Endothelial cell of umbilical vein (primary cell): ENCODE data around the gene SPAG9. TPM values are rescaled to one million over a fixed set of nuclear protein-coding genes. Genes with fewer than 3 reads are reported as not detected.

Experiments used
- BruUV-seq: library from RNA; stranded (reverse); fragments of 400-500 nt; replicated peaks from 2 replicates; lab custom pipeline; 2021; lab: Mats Ljungman, UMichigan
- CTCF ChIA-PET: fragments of 300-600, 350-600 bp; sonication (Branson Sonifier 250); formaldehyde crosslinking; loops from one replicate; lab custom pipeline; 2021; ENCODE audit warnings: antibody characterized with exemption, inconsistent platforms; lab: Charles Lee
- POLR2A ChIA-PET: fragments of 300-600, 350-600 bp; sonication (Branson Sonifier 250); formaldehyde crosslinking; loops from one replicate; lab custom pipeline; 2021; ENCODE audit warnings: antibody characterized with exemption, inconsistent platforms; lab: Charles Lee
- DNase-seq: peaks from one replicate; pipeline ENCODE4 v3.0.0-alpha.2; 2011; ENCODE audit warnings: low read depth, low spot score
- FAIRE-seq: peaks from 2 replicates; lab custom pipeline; 2011; peaks lifted over from hg19 to GRCh38; lab: Jason Lieb, UNC
- H2AFZ ChIP-seq: 2 replicates; pipeline ENCODE4 v1.6.0; 2012; ENCODE audit warnings: low read depth, low read length, control low read depth, inconsistent platforms
- H3K27ac ChIP-seq: 2 replicates; pipeline ENCODE4 v1.5.1; 2011; ENCODE audit warnings: low read depth, mild to moderate bottlenecking, control low read depth, low read length, moderate library complexity; ENCODE audit not compliant: insufficient read depth
- H3K27me3 ChIP-seq, 2 experiments: 2 replicates each; pipeline versions ENCODE4 v1.6.0 to v1.6.1; 2011; ENCODE audit warnings: low read length in 2 of 2, mixed read lengths in 1 of 2; ENCODE audit not compliant: control insufficient read depth in 2 of 2, insufficient read depth in 2 of 2
- H3K36me3 ChIP-seq, 2 experiments: 2 replicates in 1 of 2; 3 replicates in 1 of 2; pipeline ENCODE4 v1.5.1; 2011; ENCODE audit warnings: low read length in 2 of 2, mild to moderate bottlenecking in 1 of 2, moderate library complexity in 1 of 2; ENCODE audit not compliant: control insufficient read depth in 2 of 2, insufficient read depth in 2 of 2; ENCODE audit errors: extremely low read depth in 1 of 2
- H3K4me1 ChIP-seq: 3 replicates; pipeline ENCODE4 v1.5.1; 2011; ENCODE audit warnings: mild to moderate bottlenecking, low read length; ENCODE audit not compliant: control insufficient read depth, insufficient read depth; ENCODE audit errors: extremely low read depth
- H3K4me2 ChIP-seq: 2 replicates; pipeline ENCODE4 v1.6.1; 2011; ENCODE audit warnings: low read length, control low read depth, mixed read lengths; ENCODE audit not compliant: insufficient read depth
- H3K4me3 ChIP-seq, 3 experiments: fragments of 200-600 bp in 1 of 3; sonication (generic), shearing (Covaris generic) in 1 of 3; replicated peaks in 1 of 3; 2 replicates each; pipeline ENCODE4 v1.5.1; 2011 to 2016; ENCODE audit warnings: control low read depth in 3 of 3, low read length in 3 of 3, mild to moderate bottlenecking in 2 of 3, inconsistent platforms in 1 of 3, low read depth in 1 of 3, moderate library complexity in 1 of 3; ENCODE audit not compliant: insufficient read depth in 1 of 3
- H3K79me2 ChIP-seq: 2 replicates; pipeline ENCODE4 v1.6.0; 2012; ENCODE audit warnings: low read length, inconsistent platforms; ENCODE audit not compliant: control insufficient read depth, insufficient read depth
- H3K9ac ChIP-seq: replicated peaks from 2 replicates; pipeline ENCODE3; 2011; ENCODE audit warnings: low read length, control low read depth; ENCODE audit not compliant: insufficient read depth; ENCODE audit errors: extremely low read depth
- H3K9me1 ChIP-seq: replicated peaks from 3 replicates; pipeline ENCODE4 v1.6.0; 2011; ENCODE audit warnings: mild to moderate bottlenecking, low read length; ENCODE audit not compliant: control insufficient read depth, insufficient read depth; ENCODE audit errors: extremely low read depth
- H3K9me3 ChIP-seq: replicated peaks from 2 replicates; pipeline ENCODE4 v1.5.1; 2012; ENCODE audit warnings: low read length, inconsistent platforms; ENCODE audit not compliant: control insufficient read depth, insufficient read depth
- H4K20me1 ChIP-seq: replicated peaks from 2 replicates; pipeline ENCODE3; 2011; ENCODE audit warnings: mild to moderate bottlenecking, low read length; ENCODE audit not compliant: control insufficient read depth, insufficient read depth; ENCODE audit errors: extremely low read depth
- EZH2 ChIP-seq: IDR thresholded peaks from 2 replicates; pipeline ENCODE4 v1.6.1; 2012; ENCODE audit warnings: borderline replicate concordance, low read depth, mild to moderate bottlenecking, moderate library complexity, low read length, inconsistent platforms; ENCODE audit not compliant: severe bottlenecking
- FOS ChIP-seq: IDR thresholded peaks from 2 replicates; pipeline ENCODE4 v1.6.1; 2011; ENCODE audit warnings: mild to moderate bottlenecking, low read length, moderate library complexity, borderline replicate concordance; ENCODE audit not compliant: insufficient read depth
- GATA2 ChIP-seq: IDR thresholded peaks from 2 replicates; pipeline ENCODE4 v1.7.0; 2011; ENCODE audit warnings: low read depth, mild to moderate bottlenecking, moderate library complexity, mixed read lengths, low read length; ENCODE audit not compliant: insufficient read length, insufficient read depth
- JUN ChIP-seq: IDR thresholded peaks from 2 replicates; pipeline ENCODE4 v1.6.1; 2011; ENCODE audit warnings: borderline replicate concordance, low read depth; ENCODE audit not compliant: insufficient read length, insufficient read depth
- MYC ChIP-seq: IDR thresholded peaks from one replicate; pipeline ENCODE4 v1.6.1; 2011; ENCODE audit warnings: mild to moderate bottlenecking, low read depth, low read length
- POLR2A ChIP-seq: IDR thresholded peaks from 2 replicates; pipeline ENCODE4 v1.6.1; 2012; ENCODE audit warnings: low read depth, mild to moderate bottlenecking, control low read depth, low read length
- POLR2AphosphoS5 ChIP-seq: IDR thresholded peaks from 2 replicates; pipeline ENCODE4 v1.6.1; 2012; ENCODE audit warnings: low read depth, mild to moderate bottlenecking, control low read depth, low read length, moderate library complexity; ENCODE audit not compliant: insufficient read depth
- dilution Hi-C: fragments of 300-500 bp; cut with MboI; formaldehyde crosslinking; loops from one replicate; pipeline ENCODE4 v1.15.0; 2019; ENCODE audit warnings: low sequenced_read_pairs; ENCODE audit not compliant: extremely low pct_ligation_motif_present
- intact Hi-C: fragments of 100-400 bp; cut with micrococcal nuclease; formaldehyde crosslinking; loops from one replicate; pipeline ENCODE4 v1.10.0; 2022
- polyA plus RNA-seq, 4 experiments: library from polyadenylated mRNA; depleted of rRNA in 3 of 4; stranded (reverse) in 3 of 4; unstranded in 1 of 4; fragments of >200 nt; gene quantifications; 2 replicates each; pipeline versions ENCODE4 v1.2.1 to v1.2.3, GENCODE V29; 2011 to 2012; ENCODE audit warnings: missing spikeins in 1 of 4
- total RNA-seq: library from RNA; stranded (reverse); gene quantifications from 2 replicates; pipeline ENCODE4 v1.2.3, GENCODE V29; 2021
- TF ChIP-seq, protein P1 (sequence below), 2 donors: IDR thresholded peaks; 1 replicate in 1 of 2; 2 replicates in 1 of 2; pipeline ENCODE4 v1.5.1; 2011; ENCODE audit warnings: low read length in 2 of 2, mild to moderate bottlenecking in 2 of 2, moderate library complexity in 2 of 2, control low read depth in 1 of 2, inconsistent platforms in 1 of 2, low read depth in 1 of 2; ENCODE audit not compliant: insufficient read depth in 1 of 2; ENCODE audit errors: extremely low read depth in 1 of 2
- TF ChIP-seq, protein P2 (sequence below): IDR thresholded peaks from 2 replicates; pipeline ENCODE4 v1.6.1; 2011; ENCODE audit not compliant: insufficient read depth, insufficient read length

The SPAG9 gene
- total and polyA plus RNA-seq, 2 donors (not counting 3 experiments of a cell fraction or from before 2014, with no cell fraction given), result 16.5 to 75.0 TPM

- FAIRE-seq (peak; percentile 15), DNase-seq (peak; percentile 55)
- Histone ChIP-seq H3K36me3 (no peaks in the 10 kb centered on the region), H3K9me1 (no peaks in the 10 kb centered on the region), H3K4me2 (peak overlapping the region; percentile 48), H3K9me3 (no peaks in the 10 kb centered on the region), H3K4me1 (peaks cover 31% of the 10 kb centered on the region), H3K27me3 (no peaks in the 10 kb centered on the region), H4K20me1 (peaks cover 14% of the 10 kb centered on the region), H3K9ac (peak overlapping the region; percentile 97), H2AFZ (peak overlapping the region; percentile 78), H3K4me3 (peak overlapping the region; percentile 81 to 99 (median 96)), H3K27ac (peak overlapping the region; percentile 78), H3K79me2 (peaks cover 44% of the 10 kb centered on the region)
- dilution Hi-C loops, result no loop called here
- intact Hi-C loops, result loop anchor here (2.0 to 5.0 kb wide), 2 partner anchors 33 to 254 kb away; partner anchors contain the start of gene TOB1
- CTCF ChIA-PET, result interaction anchor here (0.8 to 3.3 kb wide), 7 partner anchors 18 to 119 kb away, joined by 3 to 42 read pairs (median 8); partner anchors contain the start of genes NME1 and NME2
- no TSS peak for BruUV-seq
- POLR2A ChIA-PET, result interaction anchor here (0.8 to 1.7 kb wide), 5 partner anchors 10 to 254 kb away, joined by 3 to 10 read pairs (median 3); partner anchors contain the start of genes NME1, NME2 and TOB1
- TF ChIP-seq GATA2, result no peak
- no peak for TF ChIP-seq POLR2AphosphoS5
- no peak for TF ChIP-seq FOS
- TF ChIP-seq JUN, result no peak
- TF ChIP-seq, protein P1, sequence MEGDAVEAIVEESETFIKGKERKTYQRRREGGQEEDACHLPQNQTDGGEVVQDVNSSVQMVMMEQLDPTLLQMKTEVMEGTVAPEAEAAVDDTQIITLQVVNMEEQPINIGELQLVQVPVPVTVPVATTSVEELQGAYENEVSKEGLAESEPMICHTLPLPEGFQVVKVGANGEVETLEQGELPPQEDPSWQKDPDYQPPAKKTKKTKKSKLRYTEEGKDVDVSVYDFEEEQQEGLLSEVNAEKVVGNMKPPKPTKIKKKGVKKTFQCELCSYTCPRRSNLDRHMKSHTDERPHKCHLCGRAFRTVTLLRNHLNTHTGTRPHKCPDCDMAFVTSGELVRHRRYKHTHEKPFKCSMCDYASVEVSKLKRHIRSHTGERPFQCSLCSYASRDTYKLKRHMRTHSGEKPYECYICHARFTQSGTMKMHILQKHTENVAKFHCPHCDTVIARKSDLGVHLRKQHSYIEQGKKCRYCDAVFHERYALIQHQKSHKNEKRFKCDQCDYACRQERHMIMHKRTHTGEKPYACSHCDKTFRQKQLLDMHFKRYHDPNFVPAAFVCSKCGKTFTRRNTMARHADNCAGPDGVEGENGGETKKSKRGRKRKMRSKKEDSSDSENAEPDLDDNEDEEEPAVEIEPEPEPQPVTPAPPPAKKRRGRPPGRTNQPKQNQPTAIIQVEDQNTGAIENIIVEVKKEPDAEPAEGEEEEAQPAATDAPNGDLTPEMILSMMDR (IDR thresholded peaks at IDR 0.05; ENCODE audit: extremely low read depth in 1 of 2, insufficient read depth in 1 of 2, low read depth in 1 of 2, low read length in 2 of 2), result no peak
- TF ChIP-seq POLR2A, result no peak
- TF ChIP-seq MYC, result no peak
- TF ChIP-seq, protein P2, sequence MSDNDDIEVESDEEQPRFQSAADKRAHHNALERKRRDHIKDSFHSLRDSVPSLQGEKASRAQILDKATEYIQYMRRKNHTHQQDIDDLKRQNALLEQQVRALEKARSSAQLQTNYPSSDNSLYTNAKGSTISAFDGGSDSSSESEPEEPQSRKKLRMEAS, result no peak
- TF ChIP-seq EZH2, result no peak
Observed at GRCh38 chr17:51120357-51120738, 320 bp downstream of the SPAG9 start.
